ENCODE measurements around the gene ADARB2. TPM values are rescaled to one million over a fixed set of nuclear protein-coding genes. Genes with fewer than 3 reads are reported as not detected.

The ADARB2 gene
- total RNA-seq, 4 donors from 2014 or later = 0.13 to 6.1 (median 0.57) TPM

DNA sequence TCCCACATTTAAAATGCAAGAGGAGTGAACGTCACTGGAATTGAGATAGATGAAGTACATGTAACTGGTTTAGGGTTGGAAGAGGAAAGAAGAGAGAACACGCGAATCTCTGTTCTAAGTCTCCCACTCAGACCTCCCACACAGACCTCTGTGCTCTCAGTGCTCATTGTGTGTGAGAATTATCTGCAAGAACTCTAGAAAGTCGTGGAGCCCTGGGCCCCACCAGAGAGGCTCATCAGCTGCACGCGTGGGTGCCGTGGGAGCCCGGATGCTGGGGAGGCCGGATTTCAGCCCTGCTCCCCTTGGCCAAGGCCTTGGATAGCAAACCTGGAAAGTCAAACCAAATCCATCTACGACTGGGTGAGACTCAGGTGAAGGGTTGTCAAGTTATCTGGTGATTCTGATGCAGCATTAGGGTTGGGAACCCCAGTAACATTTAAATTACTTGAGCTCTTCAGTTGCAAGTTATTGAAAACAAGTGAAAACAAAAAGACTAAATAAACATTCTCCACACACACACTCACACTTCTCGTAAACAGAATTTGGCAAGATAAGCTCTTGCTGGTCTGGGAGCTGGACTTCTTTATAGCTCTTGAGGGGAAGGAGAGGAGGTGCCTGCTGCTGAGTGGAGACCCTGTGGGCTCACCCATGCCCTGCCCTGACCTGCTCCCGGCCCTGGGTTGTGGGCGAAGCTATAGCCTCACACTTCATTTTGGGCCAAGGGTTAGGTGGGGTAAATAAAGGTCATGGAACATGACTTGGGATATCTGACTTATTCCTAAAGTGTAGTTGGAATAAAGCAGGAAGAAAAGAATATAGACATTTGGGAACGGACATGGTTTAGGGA is 250.3 kb downstream of the ADARB2 start:
- no peak for ATAC-seq (ENCODE audit: low FRiP score)
- DNase-seq (ENCODE audit: low spot score) = no peak
- TF ChIP-seq, protein P1, sequence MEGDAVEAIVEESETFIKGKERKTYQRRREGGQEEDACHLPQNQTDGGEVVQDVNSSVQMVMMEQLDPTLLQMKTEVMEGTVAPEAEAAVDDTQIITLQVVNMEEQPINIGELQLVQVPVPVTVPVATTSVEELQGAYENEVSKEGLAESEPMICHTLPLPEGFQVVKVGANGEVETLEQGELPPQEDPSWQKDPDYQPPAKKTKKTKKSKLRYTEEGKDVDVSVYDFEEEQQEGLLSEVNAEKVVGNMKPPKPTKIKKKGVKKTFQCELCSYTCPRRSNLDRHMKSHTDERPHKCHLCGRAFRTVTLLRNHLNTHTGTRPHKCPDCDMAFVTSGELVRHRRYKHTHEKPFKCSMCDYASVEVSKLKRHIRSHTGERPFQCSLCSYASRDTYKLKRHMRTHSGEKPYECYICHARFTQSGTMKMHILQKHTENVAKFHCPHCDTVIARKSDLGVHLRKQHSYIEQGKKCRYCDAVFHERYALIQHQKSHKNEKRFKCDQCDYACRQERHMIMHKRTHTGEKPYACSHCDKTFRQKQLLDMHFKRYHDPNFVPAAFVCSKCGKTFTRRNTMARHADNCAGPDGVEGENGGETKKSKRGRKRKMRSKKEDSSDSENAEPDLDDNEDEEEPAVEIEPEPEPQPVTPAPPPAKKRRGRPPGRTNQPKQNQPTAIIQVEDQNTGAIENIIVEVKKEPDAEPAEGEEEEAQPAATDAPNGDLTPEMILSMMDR (IDR thresholded peaks at IDR 0.05) = no peak

DNA sequence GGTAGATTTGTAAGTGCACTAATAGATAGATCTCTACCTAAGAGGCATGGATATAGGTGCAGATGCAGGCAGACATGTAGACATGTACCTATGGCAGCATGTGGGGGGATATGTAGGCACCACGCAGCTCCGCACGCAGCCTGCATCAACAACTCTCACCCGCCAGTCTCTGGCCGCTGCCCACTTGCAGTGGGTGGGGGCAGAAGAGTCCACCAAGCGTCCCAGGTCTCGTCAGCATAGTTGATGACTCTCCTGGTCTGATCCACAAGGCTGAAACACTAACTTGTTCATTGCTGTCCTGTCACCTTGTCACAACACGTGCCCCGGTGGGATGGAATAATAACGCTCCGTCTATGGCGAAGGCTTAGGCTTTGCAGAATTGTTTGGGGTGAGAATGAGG is 252.0 kb downstream of the ADARB2 start:
- TF ChIP-seq, protein P1 (IDR thresholded peaks at IDR 0.05) = no peak
- ATAC-seq (ENCODE audit: low FRiP score) = no peak
- no peak for DNase-seq (ENCODE audit: low spot score)

DNA sequence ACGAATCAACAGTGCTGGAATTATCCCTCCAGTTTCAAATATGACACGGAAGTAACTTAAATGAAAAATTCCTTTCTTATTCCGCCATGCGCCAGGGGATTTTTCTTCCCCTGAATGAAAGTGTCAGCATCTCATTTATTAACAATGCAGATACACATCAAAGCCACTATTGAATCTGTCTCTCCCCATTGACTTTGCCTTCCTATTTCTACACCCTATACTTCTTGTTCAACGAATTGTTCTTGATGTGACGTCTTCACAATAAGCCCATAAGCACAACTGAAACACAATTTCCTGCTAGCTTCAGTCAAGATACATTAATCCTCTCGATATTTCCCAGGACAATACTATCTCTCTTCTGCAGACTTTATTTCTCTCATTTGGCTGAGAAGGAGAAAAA is 253.5 kb downstream of the ADARB2 start:
- no peak for ATAC-seq (ENCODE audit: low FRiP score)
- TF ChIP-seq, protein P1 (IDR thresholded peaks at IDR 0.05) = no peak
- DNase-seq (ENCODE audit: low spot score) = no peak

DNA sequence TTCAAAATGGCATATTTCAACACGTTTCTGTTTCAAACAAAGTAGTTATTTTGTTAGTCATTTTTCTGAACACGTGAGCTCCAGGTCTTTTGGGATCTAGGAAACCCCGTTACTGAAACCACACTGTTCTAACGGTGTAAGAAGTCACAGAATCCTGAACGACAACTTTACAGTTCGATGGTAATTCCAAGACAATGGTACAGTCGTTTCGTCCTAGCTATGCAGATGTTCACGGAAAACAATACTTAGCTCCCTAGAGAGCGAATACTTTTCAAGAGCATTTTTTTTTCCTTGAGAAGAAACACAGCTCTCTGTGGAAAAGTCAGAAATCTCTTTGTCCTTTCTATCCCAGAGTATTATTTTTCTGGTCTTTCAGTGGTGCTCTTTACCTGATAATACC is 254.1 kb downstream of the ADARB2 start:
- no peak for ATAC-seq (ENCODE audit: low FRiP score)
- TF ChIP-seq, protein P1 (IDR thresholded peaks at IDR 0.05) = no peak
- no peak for DNase-seq (ENCODE audit: low spot score)

DNA sequence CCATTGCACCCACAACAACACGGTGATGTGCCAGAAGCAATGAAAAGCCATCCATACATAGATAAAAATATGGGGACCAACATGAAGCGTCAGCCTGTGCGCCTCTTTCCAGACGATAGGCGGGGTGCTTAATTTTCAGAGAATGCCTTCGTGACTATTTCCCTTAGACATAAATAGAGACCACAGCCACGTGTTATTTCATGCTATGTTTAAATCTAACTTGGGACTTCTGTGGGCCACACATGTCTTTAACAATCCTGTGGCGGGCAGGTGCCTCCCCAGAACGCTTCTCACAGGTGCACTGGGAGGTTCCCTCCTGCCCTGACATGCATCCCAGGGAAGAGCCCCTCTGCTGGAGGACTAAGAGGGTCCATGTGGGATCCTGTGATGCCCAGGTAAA is 259.7 kb downstream of the ADARB2 start:
- no peak for ATAC-seq (ENCODE audit: low FRiP score)
- TF ChIP-seq, protein P1 (IDR thresholded peaks at IDR 0.05) = no peak
- DNase-seq (ENCODE audit: low spot score) = no peak

DNA sequence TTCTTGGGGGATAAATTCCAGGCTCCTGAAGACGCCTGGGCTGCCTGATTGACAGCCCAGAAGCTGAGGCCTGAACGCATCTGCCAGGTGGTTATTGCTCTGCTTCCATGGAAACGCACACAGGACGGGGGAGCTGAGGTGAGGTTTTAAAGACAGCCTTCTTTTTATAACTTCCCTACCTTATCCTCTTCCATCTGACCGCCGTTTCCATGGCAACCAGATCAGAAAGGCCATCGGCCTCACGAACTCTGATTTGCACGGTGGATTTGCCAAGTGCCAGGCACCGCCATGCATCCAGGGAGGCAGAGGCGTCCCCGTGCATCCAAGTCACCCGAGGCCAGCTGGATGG is 260.9 kb downstream of the ADARB2 start:
- no peak for ATAC-seq (ENCODE audit: low FRiP score)
- TF ChIP-seq, protein P1 (IDR thresholded peaks at IDR 0.05) = no peak
- DNase-seq (ENCODE audit: low spot score) = no peak
